Neural cell (in vitro differentiated cells): ENCODE data around the gene TMEM135.

Experiments used
- CTCF ChIP-seq: fragments of 450-650 bp; IDR thresholded peaks from 2 replicates; pipeline ENCODE4 v1.5.1; 2014; ENCODE audit warnings: antibody characterized with exemption, mild to moderate bottlenecking, moderate library complexity; ENCODE audit not compliant: poor library complexity, severe bottlenecking
- EP300 ChIP-seq: fragments of 450-650 bp; conservative IDR thresholded peaks from 2 replicates; pipeline ENCODE4 v1.6.1; 2014; ENCODE audit warnings: antibody characterized with exemption, mild to moderate bottlenecking, moderate library complexity; ENCODE audit not compliant: poor library complexity, severe bottlenecking
- EZH2 ChIP-seq: fragments of 200-600, 300-800 bp; shearing (Covaris generic), sonication (generic); IDR thresholded peaks from 2 replicates; pipeline ENCODE4 v1.6.1; 2014; ENCODE audit warnings: antibody characterized with exemption, low read length, borderline replicate concordance, mild to moderate bottlenecking; ENCODE audit not compliant: insufficient read depth, poor library complexity, severe bottlenecking
- MXI1 ChIP-seq: fragments of 450-650 bp; conservative IDR thresholded peaks from 2 replicates; pipeline ENCODE4 v1.6.1; 2014; ENCODE audit warnings: antibody characterized with exemption, mild to moderate bottlenecking; ENCODE audit not compliant: poor library complexity, severe bottlenecking
- POLR2AphosphoS5 ChIP-seq: IDR thresholded peaks from 2 replicates; pipeline ENCODE4 v1.6.1; 2012
- REST ChIP-seq: IDR thresholded peaks from 2 replicates; pipeline ENCODE4 v1.6.1; 2012; ENCODE audit warnings: borderline replicate concordance
- SMC3 ChIP-seq: fragments of 450-650 bp; conservative IDR thresholded peaks from 2 replicates; pipeline ENCODE4 v1.6.1; 2014; ENCODE audit warnings: antibody characterized with exemption, mild to moderate bottlenecking, moderate library complexity; ENCODE audit not compliant: poor library complexity
- TAF1 ChIP-seq: IDR thresholded peaks from 2 replicates; pipeline ENCODE4 v1.6.1; 2012; ENCODE audit warnings: low read depth

- TF ChIP-seq TAF1, result no peak
- no peak for TF ChIP-seq EZH2
- TF ChIP-seq REST, result no peak
- TF ChIP-seq CTCF, result no peak
- no peak for TF ChIP-seq EP300
- TF ChIP-seq POLR2AphosphoS5, result no peak
- TF ChIP-seq SMC3, result no peak
- TF ChIP-seq MXI1, result no peak
These were observed 277.5 kb downstream of the TMEM135 start for GRCh38 chr11:87315229-87315628.
